ENCODE results near the gene DPF3. TPM values are rescaled to one million over a fixed set of nuclear protein-coding genes. Genes with fewer than 3 reads are reported as not detected.

Gene DPF3
- total and polyA plus RNA-seq, 2 donors (not counting 1 experiment from before 2014, with no cell fraction given) = 7.6 to 13.7 TPM

GRCh38 chr14:72677664-72678063 is 216.2 kb downstream of the DPF3 start:
- Histone ChIP-seq H3K79me2 (ENCODE audit: control insufficient read depth, insufficient read depth, low read length) (no peaks in the 10 kb centered on the region), H2AFZ (ENCODE audit: low read length) (no peak overlapping the region), H3K27ac (ENCODE audit: insufficient read depth, low read length) (peak overlapping the region; percentile 84), H3K36me3 (ENCODE audit: control insufficient read depth, insufficient read depth, low read length) (peaks cover 7% of the 10 kb centered on the region), H3K27me3 (ENCODE audit: control insufficient read depth, insufficient read depth, low read length) (no peaks in the 10 kb centered on the region), H3K4me2 (ENCODE audit: extremely low read depth, insufficient read depth, low read length) (no peak overlapping the region), H3K9ac (ENCODE audit: insufficient read depth, low read length) (no peak overlapping the region), H3K4me1 (ENCODE audit: control insufficient read depth, extremely low read depth, insufficient read depth, low read length) (peaks cover 26% of the 10 kb centered on the region), H4K20me1 (ENCODE audit: control insufficient read depth, extremely low read depth, insufficient read depth, low read length) (no peaks in the 10 kb centered on the region), H3K9me3 (ENCODE audit: control insufficient read depth, insufficient read depth, low read depth, low read length) (no peaks in the 10 kb centered on the region), H3K4me3 (replicated peaks in 1 of 4; ENCODE audit: control extremely low read depth in 1 of 4, insufficient read depth in 1 of 4, low read depth in 3 of 4, low read length in 4 of 4) (no peak overlapping the region)
- TF ChIP-seq EZH2 (IDR thresholded peaks at IDR 0.05; ENCODE audit: low read length, missing control alignments) = no peak
- TF ChIP-seq CTCF (conservative IDR thresholded peaks at IDR 0.05 in 1 of 2, IDR thresholded peaks at IDR 0.05 in 1 of 2; ENCODE audit: low read depth in 1 of 2, low read length in 2 of 2) = no peak
- DNase-seq (ENCODE audit: low read depth in 2 of 2) = peak in 1 of 2 donors; percentile 52

- no peak for TF ChIP-seq CTCF (conservative IDR thresholded peaks at IDR 0.05 in 1 of 2, IDR thresholded peaks at IDR 0.05 in 1 of 2; ENCODE audit: low read depth in 1 of 2, low read length in 2 of 2)
- no peak for TF ChIP-seq EZH2 (IDR thresholded peaks at IDR 0.05; ENCODE audit: low read length, missing control alignments)
- Histone ChIP-seq H3K9me3 (ENCODE audit: control insufficient read depth, insufficient read depth, low read depth, low read length) (no peaks in the 10 kb centered on the region), H3K4me2 (ENCODE audit: extremely low read depth, insufficient read depth, low read length) (no peak overlapping the region), H2AFZ (ENCODE audit: low read length) (no peak overlapping the region), H3K27me3 (ENCODE audit: control insufficient read depth, insufficient read depth, low read length) (no peaks in the 10 kb centered on the region), H4K20me1 (ENCODE audit: control insufficient read depth, extremely low read depth, insufficient read depth, low read length) (no peaks in the 10 kb centered on the region), H3K9ac (ENCODE audit: insufficient read depth, low read length) (no peak overlapping the region), H3K79me2 (ENCODE audit: control insufficient read depth, insufficient read depth, low read length) (no peaks in the 10 kb centered on the region), H3K27ac (ENCODE audit: insufficient read depth, low read length) (no peak overlapping the region), H3K4me1 (ENCODE audit: control insufficient read depth, extremely low read depth, insufficient read depth, low read length) (peaks cover 20% of the 10 kb centered on the region), H3K4me3 (replicated peaks in 1 of 4; ENCODE audit: control extremely low read depth in 1 of 4, insufficient read depth in 1 of 4, low read depth in 3 of 4, low read length in 4 of 4) (no peak overlapping the region), H3K36me3 (ENCODE audit: control insufficient read depth, insufficient read depth, low read length) (peaks cover 7% of the 10 kb centered on the region)
- no peak for DNase-seq (ENCODE audit: low read depth in 2 of 2)
Measured at GRCh38 chr14:72675126-72675525, 218.8 kb downstream of the DPF3 start.

DNA sequence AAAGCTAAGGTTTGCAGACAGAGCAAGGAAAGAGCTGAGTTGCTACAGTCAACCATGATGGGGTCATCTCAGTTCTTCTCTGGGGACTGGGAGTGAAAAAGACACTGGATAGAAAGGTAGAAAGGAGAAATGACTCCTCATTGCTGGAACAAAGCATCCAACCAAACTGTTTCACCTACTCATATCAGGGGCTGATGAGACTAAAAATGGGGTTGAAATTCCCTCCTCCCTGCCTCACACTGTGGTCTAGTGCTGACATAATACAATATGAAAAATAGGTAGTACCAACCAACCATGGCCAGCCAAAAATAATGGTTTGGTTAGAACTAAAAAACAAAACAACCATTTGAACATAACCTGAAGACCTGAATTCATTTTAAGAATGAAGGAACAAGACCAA is 220.7 kb downstream of the DPF3 start:
- TF ChIP-seq EZH2 (IDR thresholded peaks at IDR 0.05; ENCODE audit: low read length, missing control alignments) = no peak
- no peak for TF ChIP-seq CTCF (conservative IDR thresholded peaks at IDR 0.05 in 1 of 2, IDR thresholded peaks at IDR 0.05 in 1 of 2; ENCODE audit: low read depth in 1 of 2, low read length in 2 of 2)

More for the DNA sequence above, 220.7 kb downstream of the DPF3 start:
- Histone ChIP-seq H2AFZ (ENCODE audit: low read length) (no peak overlapping the region), H3K9ac (ENCODE audit: insufficient read depth, low read length) (no peak overlapping the region), H3K36me3 (ENCODE audit: control insufficient read depth, insufficient read depth, low read length) (peaks cover 8% of the 10 kb centered on the region), H3K9me3 (ENCODE audit: control insufficient read depth, insufficient read depth, low read depth, low read length) (no peaks in the 10 kb centered on the region), H3K27me3 (ENCODE audit: control insufficient read depth, insufficient read depth, low read length) (no peaks in the 10 kb centered on the region), H3K79me2 (ENCODE audit: control insufficient read depth, insufficient read depth, low read length) (no peaks in the 10 kb centered on the region), H3K4me1 (ENCODE audit: control insufficient read depth, extremely low read depth, insufficient read depth, low read length) (peaks cover 5% of the 10 kb centered on the region), H3K4me2 (ENCODE audit: extremely low read depth, insufficient read depth, low read length) (no peak overlapping the region), H4K20me1 (ENCODE audit: control insufficient read depth, extremely low read depth, insufficient read depth, low read length) (no peaks in the 10 kb centered on the region), H3K27ac (ENCODE audit: insufficient read depth, low read length) (no peak overlapping the region), H3K4me3 (replicated peaks in 1 of 4; ENCODE audit: control extremely low read depth in 1 of 4, insufficient read depth in 1 of 4, low read depth in 3 of 4, low read length in 4 of 4) (no peak overlapping the region)
- no peak for DNase-seq (ENCODE audit: low read depth in 2 of 2)

All from fibroblast of lung (primary cell).